Adrenal gland (tissue), 12 donors: ENCODE results near the gene PIK3CG. TPM values are rescaled to one million over a fixed set of nuclear protein-coding genes. Genes with fewer than 3 reads are reported as not detected.

Source experiments
- DNase-seq, 7 donors: peaks; one replicate each; pipeline ENCODE4 v3.0.0-alpha.2; 2019 to 2020
- H3K27ac ChIP-seq, 5 donors: fragments of 200-600 bp; sonication (generic) in 4 of 5; 1 replicate in 3 of 5; 2 replicates in 2 of 5; pipeline versions ENCODE4 v1.5.1 to v1.8.0; 2016 to 2020; ENCODE audit warnings: mild to moderate bottlenecking in 1 of 5
- H3K27me3 ChIP-seq: fragments of 200-600 bp; 2 replicates; pipeline ENCODE4 v1.8.0; 2021
- H3K36me3 ChIP-seq, 2 donors: fragments of 200-600 bp; replicated peaks in 1 of 2; 1 replicate in 1 of 2; 2 replicates in 1 of 2; pipeline versions ENCODE4 v1.5.1 to v1.8.0; 2018 to 2022
- H3K4me1 ChIP-seq, 2 donors: fragments of 200-600 bp; replicated peaks in 1 of 2; 1 replicate in 1 of 2; 2 replicates in 1 of 2; pipeline versions ENCODE4 v1.5.1 to v1.8.0; 2018 to 2021
- H3K4me3 ChIP-seq, 4 donors: fragments of 200-600 bp; sonication (generic) in 3 of 4; one replicate each; pipeline ENCODE4 v1.5.1; 2016 to 2018
- H3K9me3 ChIP-seq, 3 donors: fragments of 200-600 bp; sonication (generic) in 1 of 3; replicated peaks in 1 of 3; 1 replicate in 2 of 3; 2 replicates in 1 of 3; pipeline versions ENCODE4 v1.5.1 to v1.8.0; 2016 to 2021
- POLR2A ChIP-seq, 2 donors: fragments of 450-650 bp; IDR thresholded peaks; one replicate each; pipeline ENCODE4 v1.6.1; 2017; ENCODE audit warnings: antibody characterized with exemption in 2 of 2, mild to moderate bottlenecking in 2 of 2, moderate library complexity in 1 of 2
- WGBS, 4 donors: extraction: QIAGEN DNeasy Blood & Tissue Kit in 2 of 4; methylation state at CpG; one replicate each; pipeline versions ENCODE4 v1.1.5 to v1.1.7; 2013 to 2017; 5-methylcytosine and 5-hydroxymethylcytosine counted together
- intact Hi-C, 2 donors: fragments of 100-400 bp; cut with DNase I; formaldehyde crosslinking; loops; one replicate each; pipeline versions ENCODE4 v1.14.1 to v1.15.0; 2022 to 2023
- polyA plus RNA-seq, 3 donors: library from polyadenylated mRNA; stranded (reverse); fragments of 200-250 nt in 2 of 3; fragments of 350-450 nt in 1 of 3; fragmentation: Illumina TruSeq in 1 of 3; extraction: RNeasy Lipid Tissue Mini Kit (QIAGEN cat#74804) in 1 of 3; gene quantifications; one replicate each; pipeline ENCODE4 v1.2.3, GENCODE V29; 2013 to 2014
- total RNA-seq, 9 donors: library from RNA; depleted of rRNA in 4 of 9; stranded (reverse); fragments of >200 nt in 4 of 9; fragments of 120-200 nt in 1 of 9; fragmentation: NEBNext Ultra II Directional in 1 of 9; extraction: Animal tissue kit (Norgen Biotek cat#: 25700) in 1 of 9; gene quantifications; one replicate each; pipeline versions ENCODE4 v1.1.0 to v1.2.4, GENCODE V29; 2013 to 2023
- TF ChIP-seq, protein P1 (sequence below), 6 experiments: fragments of 450-650 bp in 4 of 6; fragments of 200-600 bp in 2 of 6; sonication (generic) in 1 of 6; IDR thresholded peaks; 1 replicate in 5 of 6; 2 replicates in 1 of 6; pipeline versions ENCODE4 v1.5.1 to v1.8.0; 2016 to 2021; ENCODE audit warnings: antibody characterized with exemption in 6 of 6, mild to moderate bottlenecking in 2 of 6, moderate library complexity in 1 of 6
- donor health status: healthy with polysubstance abuse.
- donor health status: Bipolar disorder and iron deficiency.
- donor health status: DM: yes; HTN: yes; CAD: no.
- donor health status: DM: no; HTN: no; CAD: no.
- donor health status: DM: no; HTN: no; CAD: no.
- donor health status: DM: yes; HTN: yes; CAD: no.

PIK3CG gene
- total and polyA plus RNA-seq, 12 donors: 0.13 to 11.9 (median 4.1) TPM

DNA sequence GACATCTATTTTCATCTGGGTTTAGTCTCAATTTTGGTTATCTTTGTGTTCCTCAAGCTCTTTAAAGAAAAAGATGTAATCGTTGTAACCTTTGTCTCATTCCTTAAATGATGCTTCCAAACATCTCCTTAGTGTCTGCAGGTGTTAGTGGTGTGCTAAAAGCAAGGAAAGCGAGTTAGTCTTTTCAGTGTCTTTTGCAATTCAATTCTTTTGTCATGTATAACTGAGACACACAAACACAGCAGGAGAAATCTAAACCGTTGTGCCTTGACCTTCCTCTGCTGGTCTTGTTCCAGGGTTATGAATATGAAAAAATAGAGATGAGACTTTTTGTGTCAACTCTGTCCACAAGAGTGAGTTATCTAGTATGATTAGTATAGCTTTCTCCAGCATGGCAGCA, 40.7 kb downstream of the PIK3CG start:
- no peaks in the 10 kb centered on the region for H3K9me3 ChIP-seq
- H3K4me1 ChIP-seq: no peaks in the 10 kb centered on the region
- no peak overlapping the region for H3K4me3 ChIP-seq
- intact Hi-C loops: no loop called here
- no peak for DNase-seq
- no peaks in the 10 kb centered on the region for H3K36me3 ChIP-seq
- no peak for TF ChIP-seq POLR2A (IDR thresholded peaks at IDR 0.05)
- TF ChIP-seq, protein P1, sequence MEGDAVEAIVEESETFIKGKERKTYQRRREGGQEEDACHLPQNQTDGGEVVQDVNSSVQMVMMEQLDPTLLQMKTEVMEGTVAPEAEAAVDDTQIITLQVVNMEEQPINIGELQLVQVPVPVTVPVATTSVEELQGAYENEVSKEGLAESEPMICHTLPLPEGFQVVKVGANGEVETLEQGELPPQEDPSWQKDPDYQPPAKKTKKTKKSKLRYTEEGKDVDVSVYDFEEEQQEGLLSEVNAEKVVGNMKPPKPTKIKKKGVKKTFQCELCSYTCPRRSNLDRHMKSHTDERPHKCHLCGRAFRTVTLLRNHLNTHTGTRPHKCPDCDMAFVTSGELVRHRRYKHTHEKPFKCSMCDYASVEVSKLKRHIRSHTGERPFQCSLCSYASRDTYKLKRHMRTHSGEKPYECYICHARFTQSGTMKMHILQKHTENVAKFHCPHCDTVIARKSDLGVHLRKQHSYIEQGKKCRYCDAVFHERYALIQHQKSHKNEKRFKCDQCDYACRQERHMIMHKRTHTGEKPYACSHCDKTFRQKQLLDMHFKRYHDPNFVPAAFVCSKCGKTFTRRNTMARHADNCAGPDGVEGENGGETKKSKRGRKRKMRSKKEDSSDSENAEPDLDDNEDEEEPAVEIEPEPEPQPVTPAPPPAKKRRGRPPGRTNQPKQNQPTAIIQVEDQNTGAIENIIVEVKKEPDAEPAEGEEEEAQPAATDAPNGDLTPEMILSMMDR (IDR thresholded peaks at IDR 0.05): no peak
- H3K27me3 ChIP-seq: no peaks in the 10 kb centered on the region
- H3K27ac ChIP-seq: no peak overlapping the region
- 42 to 50% (median 44%) methylated on average over 3 of the region's 3 CpGs for WGBS, 4 donors

DNA sequence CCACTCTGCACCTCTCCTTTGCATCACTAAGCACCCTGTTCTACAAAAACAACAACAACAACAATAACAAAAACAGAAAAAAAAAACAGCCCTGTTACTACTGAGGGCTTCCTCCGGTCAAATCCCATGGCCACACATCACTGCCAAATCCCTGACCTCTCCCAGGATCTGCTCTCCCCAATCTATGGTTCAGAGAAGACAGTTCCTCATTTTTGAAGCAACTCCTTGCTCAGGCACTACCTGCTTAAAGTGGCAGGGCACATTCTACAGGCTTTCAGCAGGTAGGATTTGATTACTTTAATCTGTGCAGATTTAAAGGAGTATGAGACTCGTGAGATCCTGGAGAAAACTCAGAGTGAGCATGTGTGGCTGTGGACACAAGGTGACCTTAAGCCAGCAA, 46.9 kb downstream of the PIK3CG start:
- DNase-seq: no peak
- TF ChIP-seq, protein P1 (IDR thresholded peaks at IDR 0.05): no peak
- TF ChIP-seq POLR2A (IDR thresholded peaks at IDR 0.05): no peak
- Histone ChIP-seq H3K27me3 (no peaks in the 10 kb centered on the region), H3K27ac (no peak overlapping the region), H3K36me3 (no peaks in the 10 kb centered on the region), H3K4me3 (no peak overlapping the region), H3K9me3 (no peaks in the 10 kb centered on the region), H3K4me1 (no peaks in the 10 kb centered on the region)
- intact Hi-C loops: no loop called here
- WGBS, 4 donors: 44 to 77% (median 62%) methylated on average over 2 of the region's 2 CpGs

DNA sequence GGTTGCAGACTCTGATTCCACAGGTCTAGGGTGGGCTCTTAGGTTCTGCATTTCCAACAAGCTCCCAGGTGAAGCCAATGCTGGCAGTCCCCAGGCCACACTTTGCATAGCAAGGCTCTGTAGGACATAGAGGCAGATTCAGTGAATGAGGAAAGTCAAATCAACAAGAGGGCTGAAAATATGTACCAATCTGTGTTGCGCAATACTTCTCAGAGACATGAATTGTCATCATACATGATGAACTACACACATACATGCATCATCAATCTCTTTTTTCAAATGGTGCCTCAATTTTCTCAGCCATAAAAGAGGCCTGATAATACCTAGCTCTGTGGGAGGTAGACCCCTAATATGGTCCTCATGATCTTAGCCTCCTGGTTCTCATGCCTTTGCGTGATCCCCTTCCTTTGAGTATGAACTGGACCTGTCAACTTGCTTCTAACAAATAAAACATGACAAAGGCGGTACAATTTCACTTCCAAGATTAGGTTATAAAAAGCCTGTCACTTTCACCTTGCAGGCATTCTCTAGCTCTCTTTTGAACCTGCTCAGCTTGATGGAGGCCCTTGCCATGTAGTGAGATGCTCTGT, 49.0 kb downstream of the PIK3CG start:
- Histone ChIP-seq H3K9me3 (no peaks in the 10 kb centered on the region), H3K4me3 (no peak overlapping the region), H3K36me3 (no peaks in the 10 kb centered on the region), H3K27me3 (no peaks in the 10 kb centered on the region), H3K4me1 (no peaks in the 10 kb centered on the region), H3K27ac (no peak overlapping the region)
- DNase-seq: no peak
- TF ChIP-seq, protein P1 (IDR thresholded peaks at IDR 0.05): no peak
- no peak for TF ChIP-seq POLR2A (IDR thresholded peaks at IDR 0.05)
- WGBS, 4 donors: 85 to 96% (median 92%) methylated on average over 3 of the region's 3 CpGs
- intact Hi-C loops: no loop called here

DNA sequence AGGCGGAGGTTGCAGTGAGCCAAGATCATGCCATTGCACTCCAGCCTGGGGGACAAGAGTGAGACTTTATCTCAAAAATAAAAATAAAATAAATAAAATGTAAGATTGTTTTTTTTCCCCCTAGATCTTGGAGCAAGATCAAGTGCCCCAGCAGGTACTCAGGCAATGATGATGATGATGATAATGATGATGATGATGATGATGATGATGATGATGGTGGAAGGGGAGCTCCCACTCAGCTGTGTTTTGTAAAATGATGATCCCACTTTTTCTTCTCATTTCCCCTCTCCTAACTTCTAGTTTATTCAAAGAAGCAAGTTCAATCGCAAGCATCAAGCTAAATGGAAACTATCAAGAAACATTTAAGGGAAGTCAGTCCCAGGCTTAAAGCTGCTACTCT, 50.3 kb downstream of the PIK3CG start:
- no peak overlapping the region for H3K27ac ChIP-seq
- H3K4me3 ChIP-seq: no peak overlapping the region
- 67 to 97% (median 73%) methylated on average over 2 of the region's 2 CpGs for WGBS, 4 donors
- no peaks in the 10 kb centered on the region for H3K9me3 ChIP-seq
- TF ChIP-seq, protein P1 (IDR thresholded peaks at IDR 0.05): no peak
- TF ChIP-seq POLR2A (IDR thresholded peaks at IDR 0.05): no peak
- no peaks in the 10 kb centered on the region for H3K4me1 ChIP-seq
- intact Hi-C loops: no loop called here
- no peak for DNase-seq
- no peaks in the 10 kb centered on the region for H3K27me3 ChIP-seq
- no peaks in the 10 kb centered on the region for H3K36me3 ChIP-seq
